ENCODE data around the gene MAFG.

MAFG gene

GRCh38 chr17:81911277-81911961, 16.1 kb downstream of the MAFG start, which contains the start of gene PCYT2:
Gene PCYT2, minus strand, starts transcription at chr17:81911399. Its CDS starts 44 bp downstream, at chr17:81911355.
- Histone ChIP-seq H3K9me3 (no peaks in the 10 kb centered on the region), H3K27me3 (peaks cover 4% of the 10 kb centered on the region), H3K4me3 (ENCODE audit: low read depth in 1 of 2, low read length in 1 of 2) (peak within 1 kb of the TSS; percentile 70 to 76), H3K4me1 (ENCODE audit: control insufficient read depth in 1 of 2, insufficient read depth in 1 of 2, low read depth in 1 of 2, low read length in 1 of 2) (peaks cover 29 to 34% of the 10 kb centered on the region in 2 experiments), H3K27ac (peak within 1 kb of the TSS; percentile 56), H3K36me3 (peaks cover 44% of the 10 kb centered on the region)
- TF ChIP-seq CTCF (IDR thresholded peaks at IDR 0.05), result no peak

- TF ChIP-seq CTCF (IDR thresholded peaks at IDR 0.05), result no peak
- Histone ChIP-seq H3K27ac (peak overlapping the region; percentile 36), H3K27me3 (peaks cover 4% of the 10 kb centered on the region), H3K36me3 (peaks cover 42% of the 10 kb centered on the region), H3K4me1 (ENCODE audit: control insufficient read depth in 1 of 2, insufficient read depth in 1 of 2, low read depth in 1 of 2, low read length in 1 of 2) (peaks cover 23 to 28% of the 10 kb centered on the region in 2 experiments), H3K9me3 (no peaks in the 10 kb centered on the region), H3K4me3 (ENCODE audit: low read depth in 1 of 2, low read length in 1 of 2) (peak overlapping the region; percentile 70 to 76)
Measured at GRCh38 chr17:81910840-81911276, 16.7 kb downstream of the MAFG start.

GRCh38 chr17:81909966-81910839, 17.3 kb downstream of the MAFG start:
- peaks cover 36% of the 10 kb centered on the region for H3K36me3 ChIP-seq

GRCh38 chr17:81909231-81909630, 18.3 kb downstream of the MAFG start:
- no peaks in the 10 kb centered on the region for H3K9me3 ChIP-seq
- peaks cover 29% of the 10 kb centered on the region for H3K36me3 ChIP-seq

More at GRCh38 chr17:81909966-81910839, 17.3 kb downstream of the MAFG start:
- Histone ChIP-seq H3K27me3 (peaks cover 4% of the 10 kb centered on the region), H3K27ac (peak overlapping the region; percentile 36), H3K9me3 (no peaks in the 10 kb centered on the region), H3K4me3 (ENCODE audit: low read depth in 1 of 2, low read length in 1 of 2) (peak overlapping the region; percentile 70 to 76), H3K4me1 (ENCODE audit: control insufficient read depth in 1 of 2, insufficient read depth in 1 of 2, low read depth in 1 of 2, low read length in 1 of 2) (peaks cover 19 to 23% of the 10 kb centered on the region in 2 experiments)
- TF ChIP-seq CTCF (IDR thresholded peaks at IDR 0.05), result no peak

More at GRCh38 chr17:81909231-81909630, 18.3 kb downstream of the MAFG start:
- peaks cover 4% of the 10 kb centered on the region for H3K27me3 ChIP-seq
- no peak overlapping the region for H3K27ac ChIP-seq
- no peak overlapping the region for H3K4me3 ChIP-seq (ENCODE audit: low read depth in 1 of 2, low read length in 1 of 2)
- TF ChIP-seq CTCF (IDR thresholded peaks at IDR 0.05), result no peak
- peaks cover 19 to 23% of the 10 kb centered on the region in 2 experiments for H3K4me1 ChIP-seq (ENCODE audit: control insufficient read depth in 1 of 2, insufficient read depth in 1 of 2, low read depth in 1 of 2, low read length in 1 of 2)

All from neutrophil (primary cell).